Measurements from ENCODE around the gene NPFFR1. TPM values are rescaled to one million over a fixed set of nuclear protein-coding genes. Genes with fewer than 3 reads are reported as not detected.

Gene NPFFR1, protein sequence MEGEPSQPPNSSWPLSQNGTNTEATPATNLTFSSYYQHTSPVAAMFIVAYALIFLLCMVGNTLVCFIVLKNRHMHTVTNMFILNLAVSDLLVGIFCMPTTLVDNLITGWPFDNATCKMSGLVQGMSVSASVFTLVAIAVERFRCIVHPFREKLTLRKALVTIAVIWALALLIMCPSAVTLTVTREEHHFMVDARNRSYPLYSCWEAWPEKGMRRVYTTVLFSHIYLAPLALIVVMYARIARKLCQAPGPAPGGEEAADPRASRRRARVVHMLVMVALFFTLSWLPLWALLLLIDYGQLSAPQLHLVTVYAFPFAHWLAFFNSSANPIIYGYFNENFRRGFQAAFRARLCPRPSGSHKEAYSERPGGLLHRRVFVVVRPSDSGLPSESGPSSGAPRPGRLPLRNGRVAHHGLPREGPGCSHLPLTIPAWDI
- under 1 TPM in 5 of 7 donors, not detected in 2; 0.06 to 0.63 (median 0.09) TPM for total RNA-seq
- under 1 TPM; under 0.01 to 0.15 (median 0.06) TPM for polyA plus RNA-seq
- long read RNA-seq, donor 1: 0 reads
- long read RNA-seq, donor 2: 0 reads

GRCh38 chr10:70283445-70284399 is at the start of gene NPFFR1:
Gene NPFFR1 (minus strand): TSS chr10:70284004. CDS start chr10:70283676, 328 bp downstream.
- intact Hi-C loops (cut with DNase I; ENCODE audit: low total_unique reads): no loop called here
- peaks cover 0 to 55% (median 20%) of the 10 kb centered on the region in 7 donors for H3K27me3 ChIP-seq (replicated peaks in 1 of 7)
- peaks cover 0 to 31% (median 14%) of the 10 kb centered on the region in 6 donors for H3K4me1 ChIP-seq
- WGBS, 5 donors: 12 to 26% (median 16%) methylated on average over 28 to 63 of the region's 63 CpGs
- H3K27ac ChIP-seq: no peak within 1 kb of the TSS
- TF ChIP-seq POLR2A (IDR thresholded peaks at IDR 0.05) (no peak), POLR2AphosphoS5 (IDR thresholded peaks at IDR 0.05) (no peak)
- TF ChIP-seq, protein P1, sequence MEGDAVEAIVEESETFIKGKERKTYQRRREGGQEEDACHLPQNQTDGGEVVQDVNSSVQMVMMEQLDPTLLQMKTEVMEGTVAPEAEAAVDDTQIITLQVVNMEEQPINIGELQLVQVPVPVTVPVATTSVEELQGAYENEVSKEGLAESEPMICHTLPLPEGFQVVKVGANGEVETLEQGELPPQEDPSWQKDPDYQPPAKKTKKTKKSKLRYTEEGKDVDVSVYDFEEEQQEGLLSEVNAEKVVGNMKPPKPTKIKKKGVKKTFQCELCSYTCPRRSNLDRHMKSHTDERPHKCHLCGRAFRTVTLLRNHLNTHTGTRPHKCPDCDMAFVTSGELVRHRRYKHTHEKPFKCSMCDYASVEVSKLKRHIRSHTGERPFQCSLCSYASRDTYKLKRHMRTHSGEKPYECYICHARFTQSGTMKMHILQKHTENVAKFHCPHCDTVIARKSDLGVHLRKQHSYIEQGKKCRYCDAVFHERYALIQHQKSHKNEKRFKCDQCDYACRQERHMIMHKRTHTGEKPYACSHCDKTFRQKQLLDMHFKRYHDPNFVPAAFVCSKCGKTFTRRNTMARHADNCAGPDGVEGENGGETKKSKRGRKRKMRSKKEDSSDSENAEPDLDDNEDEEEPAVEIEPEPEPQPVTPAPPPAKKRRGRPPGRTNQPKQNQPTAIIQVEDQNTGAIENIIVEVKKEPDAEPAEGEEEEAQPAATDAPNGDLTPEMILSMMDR (IDR thresholded peaks at IDR 0.05 in 8 of 11, conservative IDR thresholded peaks at IDR 0.05 in 3 of 11): no peak
- no peak for DNase-seq
- H3K36me3 ChIP-seq: no peaks in the 10 kb centered on the region
- peaks cover 0 to 4% (median 0%) of the 10 kb centered on the region in 8 donors for H3K9me3 ChIP-seq
- peak within 1 kb of the TSS in 4 of 8 donors; percentile 4 to 48 (median 14) for H3K4me3 ChIP-seq

GRCh38 chr10:70333268-70333667 is 49.5 kb upstream of the NPFFR1 start:
- H3K4me3 ChIP-seq: no peak overlapping the region
- peak; percentile 27 for DNase-seq
- no peak overlapping the region for H3K27ac ChIP-seq
- H3K36me3 ChIP-seq: no peaks in the 10 kb centered on the region
- intact Hi-C loops (cut with DNase I; ENCODE audit: low total_unique reads): no loop called here
- TF ChIP-seq, protein P1 (IDR thresholded peaks at IDR 0.05 in 8 of 11, conservative IDR thresholded peaks at IDR 0.05 in 3 of 11): no peak
- TF ChIP-seq POLR2A (IDR thresholded peaks at IDR 0.05) (no peak), POLR2AphosphoS5 (IDR thresholded peaks at IDR 0.05) (no peak)
- H3K9me3 ChIP-seq: peaks cover 0 to 14% (median 0%) of the 10 kb centered on the region in 8 donors
- peaks cover 17 to 79% (median 36%) of the 10 kb centered on the region in 6 donors for H3K4me1 ChIP-seq
- 92 to 100% (median 95%) methylated on average over 2 of the region's 2 CpGs for WGBS, 5 donors
- peaks cover 0 to 32% (median 0%) of the 10 kb centered on the region in 7 donors for H3K27me3 ChIP-seq (replicated peaks in 1 of 7)

- peaks cover 0 to 14% (median 0%) of the 10 kb centered on the region in 8 donors for H3K9me3 ChIP-seq
- H3K4me3 ChIP-seq: no peak overlapping the region
- TF ChIP-seq, protein P1 (IDR thresholded peaks at IDR 0.05 in 8 of 11, conservative IDR thresholded peaks at IDR 0.05 in 3 of 11): peak in 2 of 11 experiments; percentile 16 to 30
- TF ChIP-seq POLR2AphosphoS5 (IDR thresholded peaks at IDR 0.05) (peak in 2 of 3 donors; percentile 19 to 78), POLR2A (IDR thresholded peaks at IDR 0.05) (no peak)
- H3K36me3 ChIP-seq: no peaks in the 10 kb centered on the region
- peak; percentile 80 for DNase-seq
- 9 to 25% (median 21%) methylated on average over 7 to 10 of the region's 10 CpGs for WGBS, 5 donors
- H3K27me3 ChIP-seq (replicated peaks in 1 of 7): peaks cover 0 to 32% (median 0%) of the 10 kb centered on the region in 7 donors
- intact Hi-C loops (cut with DNase I; ENCODE audit: low total_unique reads): no loop called here
- H3K4me1 ChIP-seq: peaks cover 17 to 71% (median 35%) of the 10 kb centered on the region in 6 donors
- H3K27ac ChIP-seq: peak overlapping the region in 6 of 8 donors; percentile 29 to 70 (median 44)
These were observed 47.9 kb upstream of the NPFFR1 start for GRCh38 chr10:70331486-70332268.
